Measurements from ENCODE around the gene KCTD2. TPM values are rescaled to one million over a fixed set of nuclear protein-coding genes. Genes with fewer than 3 reads are reported as not detected.
"Not testable (repeated sequence)": the region's sequence is repeated elsewhere in the genome, so short reads cannot be mapped to it uniquely, and the experiment has no call there.

Gene KCTD2
- total RNA-seq, 1 donor from 2014 or later: 17.4 TPM

GRCh38 chr17:75020331-75021110, 26.5 kb upstream of the KCTD2 start:
- no peak for DNase-seq

- DNase-seq: no peak
These were observed 22.2 kb upstream of the KCTD2 start for GRCh38 chr17:75024686-75025397.

GRCh38 chr17:75025398-75025734, 21.7 kb upstream of the KCTD2 start:
- DNase-seq: not testable (repeated sequence)

- not testable (repeated sequence) for DNase-seq
These were observed 20.4 kb upstream of the KCTD2 start for GRCh38 chr17:75026650-75027049.

- no peak for DNase-seq
These were observed 16.9 kb upstream of the KCTD2 start for GRCh38 chr17:75030161-75030560.

GRCh38 chr17:75031972-75032719, 14.9 kb upstream of the KCTD2 start:
- DNase-seq: peak; percentile 71

GRCh38 chr17:75032720-75033280, 14.2 kb upstream of the KCTD2 start:
- peak; percentile 60 for DNase-seq

- DNase-seq: peak; percentile 94
These were observed 13.4 kb upstream of the KCTD2 start for GRCh38 chr17:75033346-75034235.

- peak; percentile 90 for DNase-seq
These were observed 12.7 kb upstream of the KCTD2 start for GRCh38 chr17:75034236-75034908.

- peak; percentile 86 for DNase-seq
These were observed 10.3 kb upstream of the KCTD2 start for GRCh38 chr17:75036643-75037268.

GRCh38 chr17:75039238-75039637, 7.8 kb upstream of the KCTD2 start:
- no peak for DNase-seq

GRCh38 chr17:75041656-75042280, 5.3 kb upstream of the KCTD2 start:
- DNase-seq: no peak

GRCh38 chr17:75043789-75044188, 3.2 kb upstream of the KCTD2 start:
- DNase-seq: not testable (repeated sequence)

- DNase-seq: no peak
These were observed 2.3 kb upstream of the KCTD2 start for GRCh38 chr17:75044716-75045115.

- not testable (repeated sequence) for DNase-seq
These were observed 1.0 kb upstream of the KCTD2 start for GRCh38 chr17:75045946-75046406.

- DNase-seq: peak; percentile 30
These were observed 523 bp downstream of the KCTD2 start for GRCh38 chr17:75047398-75048098.

- DNase-seq: no peak
These were observed 1.3 kb downstream of the KCTD2 start for GRCh38 chr17:75048249-75048878.

GRCh38 chr17:75049057-75049456, 2.0 kb downstream of the KCTD2 start:
- no peak for DNase-seq

GRCh38 chr17:75049706-75050105, 2.7 kb downstream of the KCTD2 start:
- DNase-seq: no peak

Data from dermis blood vessel endothelial cell (primary cell).